Measurements from ENCODE around the gene TRMT61A. TPM values are rescaled to one million over a fixed set of nuclear protein-coding genes. Genes with fewer than 3 reads are reported as not detected.

Gene TRMT61A
- total and polyA plus RNA-seq, 12 donors: 2.9 to 14.7 (median 4.0) TPM

- H3K9me3 ChIP-seq: no peaks in the 10 kb centered on the region
- no peak for DNase-seq
- intact Hi-C loops (cut with DNase I): loop anchor here in 6 of 10 donors (5.0 to 10.0 kb wide), 8 partner anchors 50 to 410 kb away; partner anchors contain the start of gene KLC1 (in 3 of the 6)
- H3K27me3 ChIP-seq: no peaks in the 10 kb centered on the region
- no peak overlapping the region for H3K4me3 ChIP-seq
- H3K4me1 ChIP-seq: peaks cover 2 to 54% (median 25%) of the 10 kb centered on the region in 9 donors
- ATAC-seq: no peak
- 92 to 95% methylated on average over 18 of the region's 18 CpGs for WGBS, 2 donors
- peaks cover 0 to 69% (median 24%) of the 10 kb centered on the region in 9 donors for H3K36me3 ChIP-seq
- no peak for TF ChIP-seq CTCF (IDR thresholded peaks at IDR 0.05)
- peak overlapping the region in 1 of 10 donors; percentile 73 for H3K27ac ChIP-seq
These were observed 45.8 kb downstream of the TRMT61A start for GRCh38 chr14:103574707-103575285.

- WGBS, 2 donors: 24 to 27% methylated on average over 9 of the region's 9 CpGs
- no peak for TF ChIP-seq CTCF (IDR thresholded peaks at IDR 0.05)
- no peaks in the 10 kb centered on the region for H3K9me3 ChIP-seq
- H3K4me3 ChIP-seq: peak overlapping the region in 1 of 10 donors; percentile 17
- intact Hi-C loops (cut with DNase I): loop anchor here in 6 of 10 donors (5.0 to 10.0 kb wide), 8 partner anchors 48 to 408 kb away; partner anchors contain the start of gene KLC1 (in 3 of the 6)
- DNase-seq (peak; percentile 86 to 92), ATAC-seq (peak; percentile 93 to 98 (median 96))
- H3K27me3 ChIP-seq: no peaks in the 10 kb centered on the region
- peaks cover 2 to 53% (median 25%) of the 10 kb centered on the region in 9 donors for H3K4me1 ChIP-seq
- peak overlapping the region in 9 of 10 donors; percentile 38 to 73 (median 60) for H3K27ac ChIP-seq
- H3K36me3 ChIP-seq: peaks cover 0 to 86% (median 24%) of the 10 kb centered on the region in 9 donors
These were observed 47.5 kb downstream of the TRMT61A start for GRCh38 chr14:103576371-103577024.

- Histone ChIP-seq H3K4me3 (no peak overlapping the region), H3K9me3 (no peaks in the 10 kb centered on the region), H3K27ac (no peak overlapping the region), H3K36me3 (peaks cover 0 to 82% (median 16%) of the 10 kb centered on the region in 9 donors), H3K4me1 (peaks cover 2 to 40% (median 25%) of the 10 kb centered on the region in 9 donors), H3K27me3 (no peaks in the 10 kb centered on the region)
- no peak for TF ChIP-seq CTCF (IDR thresholded peaks at IDR 0.05)
- WGBS, 2 donors: 94 to 95% methylated on average over 12 of the region's 12 CpGs
- DNase-seq (no peak), ATAC-seq (no peak)
- intact Hi-C loops (cut with DNase I): loop anchor here in 6 of 10 donors (5.0 to 10.0 kb wide), 8 partner anchors 46 to 406 kb away; partner anchors contain the start of gene KLC1 (in 3 of the 6)
These were observed 49.5 kb downstream of the TRMT61A start for GRCh38 chr14:103578401-103579075.

GRCh38 chr14:103581206-103581605, 52.2 kb downstream of the TRMT61A start:
- peaks cover 0 to 62% (median 11%) of the 10 kb centered on the region in 9 donors for H3K36me3 ChIP-seq
- peaks cover 0 to 13% (median 11%) of the 10 kb centered on the region in 9 donors for H3K4me1 ChIP-seq
- no peaks in the 10 kb centered on the region for H3K27me3 ChIP-seq
- no peak overlapping the region for H3K27ac ChIP-seq
- no peak for TF ChIP-seq CTCF (IDR thresholded peaks at IDR 0.05)
- intact Hi-C loops (cut with DNase I): loop anchor here in 1 of 10 donors (10.0 kb wide), 1 partner anchor 404 kb away; no protein-coding TSS in a partner anchor
- DNase-seq (no peak), ATAC-seq (no peak)
- 87 to 93% methylated on average over 11 of the region's 11 CpGs for WGBS, 2 donors
- H3K4me3 ChIP-seq: no peak overlapping the region
- no peaks in the 10 kb centered on the region for H3K9me3 ChIP-seq
